ENCODE results near the gene PUS1.

The PUS1 gene

DNA sequence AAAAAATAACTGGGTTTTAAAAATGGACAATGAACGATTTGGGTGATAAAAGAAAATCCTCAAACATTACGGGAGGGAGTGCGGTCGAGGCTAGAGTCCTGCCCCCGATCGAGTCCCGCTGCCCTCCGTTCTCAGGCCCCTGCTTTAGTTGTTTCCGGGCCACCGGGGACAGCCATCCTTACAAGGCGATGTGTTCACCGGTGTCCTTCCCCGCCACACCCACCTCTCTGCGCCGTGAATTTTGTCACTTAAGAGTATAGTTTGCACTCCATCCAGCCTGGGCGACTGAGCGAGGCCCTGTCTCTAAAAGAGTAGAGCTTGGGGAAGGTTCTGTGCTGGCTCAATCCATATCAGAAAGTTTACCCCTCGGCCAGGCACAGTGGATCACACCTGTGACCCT is 31.8 kb upstream of the PUS1 start:
- Histone ChIP-seq H3K27ac (ENCODE audit: low read depth, low read length) (no peak overlapping the region), H3K36me3 (ENCODE audit: control insufficient read depth, low read length) (no peaks in the 10 kb centered on the region), H3K4me2 (ENCODE audit: low read length) (no peak overlapping the region), H3K4me1 (ENCODE audit: control insufficient read depth, low read length) (peaks cover 12% of the 10 kb centered on the region), H3K27me3 (ENCODE audit: control insufficient read depth, low read length) (peaks cover 22% of the 10 kb centered on the region), H3K9me3 (ENCODE audit: control insufficient read depth, insufficient read depth, low read length) (no peaks in the 10 kb centered on the region), H3F3A (ENCODE audit: control insufficient read depth, insufficient read depth) (no peaks in the 10 kb centered on the region), H3K4me3 (ENCODE audit: low read length) (no peak overlapping the region), H3K9me2 (replicated peaks; ENCODE audit: control insufficient read depth, low read length) (no peaks in the 10 kb centered on the region), H4K20me1 (ENCODE audit: control insufficient read depth, insufficient read depth, low read depth, low read length) (peaks cover 8% of the 10 kb centered on the region), H3K79me2 (ENCODE audit: control insufficient read depth, low read length) (no peaks in the 10 kb centered on the region)
- TF ChIP-seq EZH2phosphoT487 (IDR thresholded peaks at IDR 0.05; ENCODE audit: borderline replicate concordance, low read length) = no peak
- TF ChIP-seq, protein P1, sequence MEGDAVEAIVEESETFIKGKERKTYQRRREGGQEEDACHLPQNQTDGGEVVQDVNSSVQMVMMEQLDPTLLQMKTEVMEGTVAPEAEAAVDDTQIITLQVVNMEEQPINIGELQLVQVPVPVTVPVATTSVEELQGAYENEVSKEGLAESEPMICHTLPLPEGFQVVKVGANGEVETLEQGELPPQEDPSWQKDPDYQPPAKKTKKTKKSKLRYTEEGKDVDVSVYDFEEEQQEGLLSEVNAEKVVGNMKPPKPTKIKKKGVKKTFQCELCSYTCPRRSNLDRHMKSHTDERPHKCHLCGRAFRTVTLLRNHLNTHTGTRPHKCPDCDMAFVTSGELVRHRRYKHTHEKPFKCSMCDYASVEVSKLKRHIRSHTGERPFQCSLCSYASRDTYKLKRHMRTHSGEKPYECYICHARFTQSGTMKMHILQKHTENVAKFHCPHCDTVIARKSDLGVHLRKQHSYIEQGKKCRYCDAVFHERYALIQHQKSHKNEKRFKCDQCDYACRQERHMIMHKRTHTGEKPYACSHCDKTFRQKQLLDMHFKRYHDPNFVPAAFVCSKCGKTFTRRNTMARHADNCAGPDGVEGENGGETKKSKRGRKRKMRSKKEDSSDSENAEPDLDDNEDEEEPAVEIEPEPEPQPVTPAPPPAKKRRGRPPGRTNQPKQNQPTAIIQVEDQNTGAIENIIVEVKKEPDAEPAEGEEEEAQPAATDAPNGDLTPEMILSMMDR (IDR thresholded peaks at IDR 0.05; ENCODE audit: low read depth, low read length, poor library complexity, severe bottlenecking) = no peak

DNA sequence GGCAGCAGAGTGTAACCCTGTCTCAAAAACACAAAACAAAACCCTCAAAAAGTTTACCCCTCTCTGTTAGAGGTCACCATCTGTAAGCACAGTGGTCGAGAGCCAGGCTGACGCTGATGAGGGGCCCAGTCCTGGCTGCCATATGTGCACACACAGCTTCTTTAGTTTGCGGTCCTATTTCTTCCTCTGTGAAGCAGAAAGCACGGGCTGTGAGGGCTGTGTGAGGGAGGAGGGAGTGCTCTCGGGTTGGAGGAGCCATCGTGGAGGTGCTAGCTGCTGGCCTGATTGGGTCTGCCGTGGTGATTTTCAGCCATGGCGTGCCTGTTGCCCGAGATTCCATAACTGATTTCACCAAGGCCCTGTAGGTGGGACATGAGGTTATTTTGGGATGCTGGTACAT is 31.2 kb upstream of the PUS1 start:
- H4K20me1 ChIP-seq (ENCODE audit: control insufficient read depth, insufficient read depth, low read depth, low read length) = peaks cover 8% of the 10 kb centered on the region

GRCh38 chr12:131900397-131900796 is 28.7 kb upstream of the PUS1 start:
- Histone ChIP-seq H3F3A (ENCODE audit: control insufficient read depth, insufficient read depth) (no peaks in the 10 kb centered on the region), H3K27ac (ENCODE audit: low read depth, low read length) (no peak overlapping the region), H3K79me2 (ENCODE audit: control insufficient read depth, low read length) (no peaks in the 10 kb centered on the region)

More for the DNA sequence above, 31.2 kb upstream of the PUS1 start:
- Histone ChIP-seq H3K36me3 (ENCODE audit: control insufficient read depth, low read length) (no peaks in the 10 kb centered on the region), H3K9me3 (ENCODE audit: control insufficient read depth, insufficient read depth, low read length) (no peaks in the 10 kb centered on the region), H3K4me1 (ENCODE audit: control insufficient read depth, low read length) (peaks cover 12% of the 10 kb centered on the region), H3K4me3 (ENCODE audit: low read length) (no peak overlapping the region), H3K27ac (ENCODE audit: low read depth, low read length) (no peak overlapping the region), H3K4me2 (ENCODE audit: low read length) (no peak overlapping the region), H3F3A (ENCODE audit: control insufficient read depth, insufficient read depth) (no peaks in the 10 kb centered on the region), H3K79me2 (ENCODE audit: control insufficient read depth, low read length) (no peaks in the 10 kb centered on the region), H3K27me3 (ENCODE audit: control insufficient read depth, low read length) (peaks cover 22% of the 10 kb centered on the region), H3K9me2 (replicated peaks; ENCODE audit: control insufficient read depth, low read length) (no peaks in the 10 kb centered on the region)
- TF ChIP-seq, protein P1 (IDR thresholded peaks at IDR 0.05; ENCODE audit: low read depth, low read length, poor library complexity, severe bottlenecking) = no peak
- no peak for TF ChIP-seq EZH2phosphoT487 (IDR thresholded peaks at IDR 0.05; ENCODE audit: borderline replicate concordance, low read length)

More at GRCh38 chr12:131900397-131900796, 28.7 kb upstream of the PUS1 start:
- H4K20me1 ChIP-seq (ENCODE audit: control insufficient read depth, insufficient read depth, low read depth, low read length) = peaks cover 11% of the 10 kb centered on the region
- H3K27me3 ChIP-seq (ENCODE audit: control insufficient read depth, low read length) = peaks cover 19% of the 10 kb centered on the region
- no peak overlapping the region for H3K4me3 ChIP-seq (ENCODE audit: low read length)
- no peak overlapping the region for H3K4me2 ChIP-seq (ENCODE audit: low read length)
- H3K9me3 ChIP-seq (ENCODE audit: control insufficient read depth, insufficient read depth, low read length) = no peaks in the 10 kb centered on the region
- peaks cover 9% of the 10 kb centered on the region for H3K4me1 ChIP-seq (ENCODE audit: control insufficient read depth, low read length)
- TF ChIP-seq, protein P1 (IDR thresholded peaks at IDR 0.05; ENCODE audit: low read depth, low read length, poor library complexity, severe bottlenecking) = no peak
- no peak for TF ChIP-seq EZH2phosphoT487 (IDR thresholded peaks at IDR 0.05; ENCODE audit: borderline replicate concordance, low read length)
- H3K9me2 ChIP-seq (replicated peaks; ENCODE audit: control insufficient read depth, low read length) = no peaks in the 10 kb centered on the region
- no peaks in the 10 kb centered on the region for H3K36me3 ChIP-seq (ENCODE audit: control insufficient read depth, low read length)

All from DOHH2 (cell line).